ENCODE data around the gene SORCS3.

Gene SORCS3

GRCh38 chr10:105017691-105018090 is 376.6 kb downstream of the SORCS3 start:
- Histone ChIP-seq H3K4me1 (peaks cover 0 to 8% (median 0%) of the 10 kb centered on the region in 10 experiments; a peak in 3 of 20 replicates), H3K36me3 (no peaks in the 10 kb centered on the region), H3K9ac (no peak overlapping the region), H3K9me3 (replicated peaks in 1 of 11) (no peaks in the 10 kb centered on the region), H3K27ac (no peak overlapping the region), H3K4me2 (no peak overlapping the region), H3K4me3 (no peak overlapping the region), H4K20me1 (no peaks in the 10 kb centered on the region), H3K27me3 (no peaks in the 10 kb centered on the region)
- no peak for TF ChIP-seq Cebpa-rat (IDR thresholded peaks at IDR 0.05)

- H3K9ac ChIP-seq = no peak overlapping the region
- no peak overlapping the region for H3K27ac ChIP-seq
- no peak for TF ChIP-seq Cebpa-rat (IDR thresholded peaks at IDR 0.05)
- H3K4me3 ChIP-seq = no peak overlapping the region
- H3K27me3 ChIP-seq = no peaks in the 10 kb centered on the region
- peaks cover 0 to 8% (median 0%) of the 10 kb centered on the region in 10 experiments; a peak in 3 of 20 replicates for H3K4me1 ChIP-seq
- no peaks in the 10 kb centered on the region for H3K36me3 ChIP-seq
- H3K9me3 ChIP-seq (replicated peaks in 1 of 11) = no peaks in the 10 kb centered on the region
- no peaks in the 10 kb centered on the region for H4K20me1 ChIP-seq
- no peak overlapping the region for H3K4me2 ChIP-seq
Measured at GRCh38 chr10:105023211-105024111, 382.4 kb downstream of the SORCS3 start.

GRCh38 chr10:105024184-105024583 is 383.1 kb downstream of the SORCS3 start:
- Histone ChIP-seq H3K27me3 (no peaks in the 10 kb centered on the region), H3K36me3 (no peaks in the 10 kb centered on the region), H4K20me1 (no peaks in the 10 kb centered on the region), H3K4me3 (no peak overlapping the region), H3K9me3 (replicated peaks in 1 of 11) (no peaks in the 10 kb centered on the region), H3K27ac (no peak overlapping the region), H3K4me2 (no peak overlapping the region), H3K4me1 (peaks cover 0 to 8% (median 0%) of the 10 kb centered on the region in 10 experiments; a peak in 3 of 20 replicates), H3K9ac (no peak overlapping the region)
- TF ChIP-seq Cebpa-rat (IDR thresholded peaks at IDR 0.05) = no peak

GRCh38 chr10:105025092-105025491 is 384.0 kb downstream of the SORCS3 start:
- peaks cover 0 to 8% (median 0%) of the 10 kb centered on the region in 10 experiments; a peak in 3 of 20 replicates for H3K4me1 ChIP-seq
- H3K36me3 ChIP-seq = no peaks in the 10 kb centered on the region
- H4K20me1 ChIP-seq = no peaks in the 10 kb centered on the region
- H3K9ac ChIP-seq = no peak overlapping the region
- no peaks in the 10 kb centered on the region for H3K27me3 ChIP-seq
- no peak overlapping the region for H3K4me3 ChIP-seq
- H3K27ac ChIP-seq = no peak overlapping the region
- no peak for TF ChIP-seq Cebpa-rat (IDR thresholded peaks at IDR 0.05)
- no peaks in the 10 kb centered on the region for H3K9me3 ChIP-seq (replicated peaks in 1 of 11)
- no peak overlapping the region for H3K4me2 ChIP-seq

GRCh38 chr10:105026566-105026965 is 385.5 kb downstream of the SORCS3 start:
- Histone ChIP-seq H3K27ac (no peak overlapping the region), H3K36me3 (no peaks in the 10 kb centered on the region), H3K27me3 (no peaks in the 10 kb centered on the region), H3K4me2 (no peak overlapping the region), H3K9me3 (replicated peaks in 1 of 11) (no peaks in the 10 kb centered on the region), H4K20me1 (no peaks in the 10 kb centered on the region), H3K4me1 (peaks cover 0 to 5% (median 0%) of the 10 kb centered on the region in 10 experiments; a peak in 3 of 20 replicates), H3K4me3 (no peak overlapping the region), H3K9ac (no peak overlapping the region)
- TF ChIP-seq Cebpa-rat (IDR thresholded peaks at IDR 0.05) = no peak

GRCh38 chr10:105029286-105029685 is 388.2 kb downstream of the SORCS3 start:
- Histone ChIP-seq H3K9ac (no peak overlapping the region), H3K36me3 (no peaks in the 10 kb centered on the region), H4K20me1 (no peaks in the 10 kb centered on the region), H3K4me2 (no peak overlapping the region), H3K27ac (no peak overlapping the region), H3K4me3 (no peak overlapping the region), H3K27me3 (no peaks in the 10 kb centered on the region), H3K9me3 (replicated peaks in 1 of 11) (no peaks in the 10 kb centered on the region), H3K4me1 (no peaks in the 10 kb centered on the region)
- no peak for TF ChIP-seq Cebpa-rat (IDR thresholded peaks at IDR 0.05)

- H3K9ac ChIP-seq = no peak overlapping the region
- no peaks in the 10 kb centered on the region for H3K9me3 ChIP-seq (replicated peaks in 1 of 11)
Measured at GRCh38 chr10:105037022-105037421, 395.9 kb downstream of the SORCS3 start.

GRCh38 chr10:105041956-105042355 is 400.9 kb downstream of the SORCS3 start:
- H3K27me3 ChIP-seq = no peaks in the 10 kb centered on the region
- no peaks in the 10 kb centered on the region for H3K36me3 ChIP-seq
- no peak for TF ChIP-seq Cebpa-rat (IDR thresholded peaks at IDR 0.05)
- no peaks in the 10 kb centered on the region for H4K20me1 ChIP-seq
- H3K4me3 ChIP-seq = no peak overlapping the region
- no peak overlapping the region for H3K9ac ChIP-seq
- no peaks in the 10 kb centered on the region for H3K4me1 ChIP-seq
- H3K27ac ChIP-seq = no peak overlapping the region
- no peak overlapping the region for H3K4me2 ChIP-seq
- no peaks in the 10 kb centered on the region for H3K9me3 ChIP-seq (replicated peaks in 1 of 11)

More at GRCh38 chr10:105037022-105037421, 395.9 kb downstream of the SORCS3 start:
- Histone ChIP-seq H3K36me3 (no peaks in the 10 kb centered on the region), H3K4me3 (no peak overlapping the region), H3K27me3 (no peaks in the 10 kb centered on the region), H3K27ac (no peak overlapping the region), H4K20me1 (no peaks in the 10 kb centered on the region), H3K4me2 (no peak overlapping the region), H3K4me1 (no peaks in the 10 kb centered on the region)
- no peak for TF ChIP-seq Cebpa-rat (IDR thresholded peaks at IDR 0.05)

GRCh38 chr10:105042906-105043552 is 401.9 kb downstream of the SORCS3 start:
- Histone ChIP-seq H3K9me3 (replicated peaks in 1 of 11) (no peaks in the 10 kb centered on the region), H3K4me2 (no peak overlapping the region), H3K36me3 (no peaks in the 10 kb centered on the region), H3K4me1 (no peaks in the 10 kb centered on the region), H3K27me3 (no peaks in the 10 kb centered on the region), H3K27ac (no peak overlapping the region), H4K20me1 (no peaks in the 10 kb centered on the region), H3K9ac (no peak overlapping the region), H3K4me3 (no peak overlapping the region)
- no peak for TF ChIP-seq Cebpa-rat (IDR thresholded peaks at IDR 0.05)
